Tibial nerve (tissue), 3 donors: ENCODE measurements around the gene TBP.

Experiments
- CTCF ChIP-seq, 5 experiments: fragments of 200-600 bp in 3 of 5; fragments of 450-650 bp in 2 of 5; sonication (generic) in 3 of 5; IDR thresholded peaks; one replicate each; pipeline ENCODE4 v1.5.1; 2016 to 2019; ENCODE audit warnings: antibody characterized with exemption in 5 of 5, mild to moderate bottlenecking in 3 of 5, moderate library complexity in 2 of 5
- POLR2A ChIP-seq, 2 donors: fragments of 450-650 bp; IDR thresholded peaks; one replicate each; pipeline ENCODE4 v1.6.1; 2017; ENCODE audit warnings: antibody characterized with exemption in 2 of 2, mild to moderate bottlenecking in 2 of 2, moderate library complexity in 2 of 2

GRCh38 chr6:170516783-170517616, 37.2 kb upstream of the TBP start:
- peak; percentile 48 to 59 (median 50) for TF ChIP-seq CTCF (IDR thresholded peaks at IDR 0.05)
- no peak for TF ChIP-seq POLR2A (IDR thresholded peaks at IDR 0.05)
